ENCODE results near the gene AHDC1. TPM values are rescaled to one million over a fixed set of nuclear protein-coding genes. Genes with fewer than 3 reads are reported as not detected.

The AHDC1 gene
- total and polyA plus RNA-seq, 9 of the 15 experiments (the other 6 are each of a cell fraction or from before 2014, with no cell fraction given) = 0.21 to 36.4 (median 4.7) TPM

DNA sequence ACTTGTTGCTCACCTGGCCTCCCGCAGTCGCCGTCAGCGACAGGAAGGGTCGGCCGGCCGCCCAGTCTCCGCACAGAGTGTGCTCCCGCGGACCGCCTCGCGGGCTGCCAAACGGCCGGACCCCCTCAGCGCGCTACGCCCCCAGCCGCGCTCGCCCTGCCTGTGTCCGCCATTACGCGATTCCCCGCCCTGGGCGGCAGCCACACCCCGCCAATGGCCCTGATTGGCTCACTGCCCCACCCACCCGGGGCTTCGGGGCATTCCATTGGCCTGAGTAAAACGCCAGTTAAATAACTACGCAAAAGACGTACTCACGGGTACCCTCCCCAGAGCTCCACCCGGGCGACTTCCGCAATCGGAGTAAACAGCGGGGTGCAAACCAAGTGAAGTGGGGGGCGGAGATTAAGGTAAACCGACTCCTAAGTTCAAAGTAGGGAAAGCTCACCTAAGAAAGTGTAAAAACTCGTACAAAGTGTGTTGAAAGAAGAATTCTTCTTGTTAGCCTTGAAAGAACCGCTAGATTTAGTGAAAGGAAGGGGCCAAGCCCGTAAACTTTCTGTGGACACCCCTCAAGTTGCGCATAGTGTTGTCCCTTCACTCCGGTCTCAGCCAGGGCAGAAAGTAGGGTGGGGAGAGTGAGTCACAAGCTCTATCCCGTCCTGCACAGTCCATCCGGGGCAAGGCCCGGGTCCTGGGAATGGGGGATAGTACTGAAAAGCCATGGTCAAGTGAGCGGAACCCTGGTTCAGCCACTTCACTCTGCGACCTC is 113.8 kb downstream of the AHDC1 start, which contains the start of gene WASF2 (continued):
- TF ChIP-seq, protein P1, sequence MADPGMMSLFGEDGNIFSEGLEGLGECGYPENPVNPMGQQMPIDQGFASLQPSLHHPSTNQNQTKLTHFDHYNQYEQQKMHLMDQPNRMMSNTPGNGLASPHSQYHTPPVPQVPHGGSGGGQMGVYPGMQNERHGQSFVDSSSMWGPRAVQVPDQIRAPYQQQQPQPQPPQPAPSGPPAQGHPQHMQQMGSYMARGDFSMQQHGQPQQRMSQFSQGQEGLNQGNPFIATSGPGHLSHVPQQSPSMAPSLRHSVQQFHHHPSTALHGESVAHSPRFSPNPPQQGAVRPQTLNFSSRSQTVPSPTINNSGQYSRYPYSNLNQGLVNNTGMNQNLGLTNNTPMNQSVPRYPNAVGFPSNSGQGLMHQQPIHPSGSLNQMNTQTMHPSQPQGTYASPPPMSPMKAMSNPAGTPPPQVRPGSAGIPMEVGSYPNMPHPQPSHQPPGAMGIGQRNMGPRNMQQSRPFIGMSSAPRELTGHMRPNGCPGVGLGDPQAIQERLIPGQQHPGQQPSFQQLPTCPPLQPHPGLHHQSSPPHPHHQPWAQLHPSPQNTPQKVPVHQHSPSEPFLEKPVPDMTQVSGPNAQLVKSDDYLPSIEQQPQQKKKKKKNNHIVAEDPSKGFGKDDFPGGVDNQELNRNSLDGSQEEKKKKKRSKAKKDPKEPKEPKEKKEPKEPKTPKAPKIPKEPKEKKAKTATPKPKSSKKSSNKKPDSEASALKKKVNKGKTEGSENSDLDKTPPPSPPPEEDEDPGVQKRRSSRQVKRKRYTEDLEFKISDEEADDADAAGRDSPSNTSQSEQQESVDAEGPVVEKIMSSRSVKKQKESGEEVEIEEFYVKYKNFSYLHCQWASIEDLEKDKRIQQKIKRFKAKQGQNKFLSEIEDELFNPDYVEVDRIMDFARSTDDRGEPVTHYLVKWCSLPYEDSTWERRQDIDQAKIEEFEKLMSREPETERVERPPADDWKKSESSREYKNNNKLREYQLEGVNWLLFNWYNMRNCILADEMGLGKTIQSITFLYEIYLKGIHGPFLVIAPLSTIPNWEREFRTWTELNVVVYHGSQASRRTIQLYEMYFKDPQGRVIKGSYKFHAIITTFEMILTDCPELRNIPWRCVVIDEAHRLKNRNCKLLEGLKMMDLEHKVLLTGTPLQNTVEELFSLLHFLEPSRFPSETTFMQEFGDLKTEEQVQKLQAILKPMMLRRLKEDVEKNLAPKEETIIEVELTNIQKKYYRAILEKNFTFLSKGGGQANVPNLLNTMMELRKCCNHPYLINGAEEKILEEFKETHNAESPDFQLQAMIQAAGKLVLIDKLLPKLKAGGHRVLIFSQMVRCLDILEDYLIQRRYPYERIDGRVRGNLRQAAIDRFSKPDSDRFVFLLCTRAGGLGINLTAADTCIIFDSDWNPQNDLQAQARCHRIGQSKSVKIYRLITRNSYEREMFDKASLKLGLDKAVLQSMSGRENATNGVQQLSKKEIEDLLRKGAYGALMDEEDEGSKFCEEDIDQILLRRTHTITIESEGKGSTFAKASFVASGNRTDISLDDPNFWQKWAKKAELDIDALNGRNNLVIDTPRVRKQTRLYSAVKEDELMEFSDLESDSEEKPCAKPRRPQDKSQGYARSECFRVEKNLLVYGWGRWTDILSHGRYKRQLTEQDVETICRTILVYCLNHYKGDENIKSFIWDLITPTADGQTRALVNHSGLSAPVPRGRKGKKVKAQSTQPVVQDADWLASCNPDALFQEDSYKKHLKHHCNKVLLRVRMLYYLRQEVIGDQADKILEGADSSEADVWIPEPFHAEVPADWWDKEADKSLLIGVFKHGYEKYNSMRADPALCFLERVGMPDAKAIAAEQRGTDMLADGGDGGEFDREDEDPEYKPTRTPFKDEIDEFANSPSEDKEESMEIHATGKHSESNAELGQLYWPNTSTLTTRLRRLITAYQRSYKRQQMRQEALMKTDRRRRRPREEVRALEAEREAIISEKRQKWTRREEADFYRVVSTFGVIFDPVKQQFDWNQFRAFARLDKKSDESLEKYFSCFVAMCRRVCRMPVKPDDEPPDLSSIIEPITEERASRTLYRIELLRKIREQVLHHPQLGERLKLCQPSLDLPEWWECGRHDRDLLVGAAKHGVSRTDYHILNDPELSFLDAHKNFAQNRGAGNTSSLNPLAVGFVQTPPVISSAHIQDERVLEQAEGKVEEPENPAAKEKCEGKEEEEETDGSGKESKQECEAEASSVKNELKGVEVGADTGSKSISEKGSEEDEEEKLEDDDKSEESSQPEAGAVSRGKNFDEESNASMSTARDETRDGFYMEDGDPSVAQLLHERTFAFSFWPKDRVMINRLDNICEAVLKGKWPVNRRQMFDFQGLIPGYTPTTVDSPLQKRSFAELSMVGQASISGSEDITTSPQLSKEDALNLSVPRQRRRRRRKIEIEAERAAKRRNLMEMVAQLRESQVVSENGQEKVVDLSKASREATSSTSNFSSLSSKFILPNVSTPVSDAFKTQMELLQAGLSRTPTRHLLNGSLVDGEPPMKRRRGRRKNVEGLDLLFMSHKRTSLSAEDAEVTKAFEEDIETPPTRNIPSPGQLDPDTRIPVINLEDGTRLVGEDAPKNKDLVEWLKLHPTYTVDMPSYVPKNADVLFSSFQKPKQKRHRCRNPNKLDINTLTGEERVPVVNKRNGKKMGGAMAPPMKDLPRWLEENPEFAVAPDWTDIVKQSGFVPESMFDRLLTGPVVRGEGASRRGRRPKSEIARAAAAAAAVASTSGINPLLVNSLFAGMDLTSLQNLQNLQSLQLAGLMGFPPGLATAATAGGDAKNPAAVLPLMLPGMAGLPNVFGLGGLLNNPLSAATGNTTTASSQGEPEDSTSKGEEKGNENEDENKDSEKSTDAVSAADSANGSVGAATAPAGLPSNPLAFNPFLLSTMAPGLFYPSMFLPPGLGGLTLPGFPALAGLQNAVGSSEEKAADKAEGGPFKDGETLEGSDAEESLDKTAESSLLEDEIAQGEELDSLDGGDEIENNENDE (IDR thresholded peaks at IDR 0.05; ENCODE audit: low read depth, low read length) = no peak
- TF ChIP-seq ZNF134 (CRISPR knock-in tag; conservative IDR thresholded peaks at IDR 0.05) (no peak), CBFA2T2 (conservative IDR thresholded peaks at IDR 0.05) (no peak)

Data from K562 (cell line).